ENCODE results near the gene DCUN1D1. TPM values are rescaled to one million over a fixed set of nuclear protein-coding genes. Genes with fewer than 3 reads are reported as not detected.

DCUN1D1 gene
- total and polyA plus RNA-seq, 2 of the 8 experiments (the other 6 are each of a cell fraction or from before 2014, with no cell fraction given) = 6.8 to 70.3 TPM

DNA sequence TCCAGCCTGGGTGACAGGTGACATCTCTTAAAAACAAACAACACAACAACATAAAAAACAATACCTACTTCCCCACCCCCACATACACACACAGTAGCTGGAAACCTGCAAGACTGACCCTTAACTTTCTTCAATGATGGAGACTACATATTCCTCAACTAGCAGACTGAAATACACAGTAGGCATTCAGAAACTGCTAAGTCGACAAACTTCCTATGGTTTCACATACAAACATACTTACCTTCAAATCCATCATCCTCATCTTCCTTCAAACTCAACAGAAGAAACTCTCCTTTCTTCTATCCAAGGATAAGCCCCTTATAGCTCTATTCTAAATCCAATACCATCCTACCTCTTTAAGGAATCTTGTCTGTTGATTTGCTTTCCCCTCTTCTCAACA lies 30.6 kb downstream of the DCUN1D1 start:
- H2AK5ac ChIP-seq (ENCODE audit: low read depth, low read length) = no peak overlapping the region
- DNase-seq (ENCODE audit: low read depth in 1 of 2, low spot score in 2 of 2) (no peak), FAIRE-seq (no peak)
- H3K79me2 ChIP-seq (ENCODE audit: control insufficient read depth in 1 of 2, insufficient read depth in 2 of 2, low read length in 2 of 2) = no peaks in the 10 kb centered on the region
- H3K23me2 ChIP-seq (ENCODE audit: low read depth, low read length) = no peaks in the 10 kb centered on the region
- no peak overlapping the region for H3K56ac ChIP-seq (replicated peaks; ENCODE audit: insufficient read length, low read depth, low read length)
- TF ChIP-seq KDM5A (IDR thresholded peaks at IDR 0.05; ENCODE audit: low read length) (no peak), JUN (IDR thresholded peaks at IDR 0.05; ENCODE audit: low read depth, low read length) (no peak)
- no peak overlapping the region for H2BK120ac ChIP-seq (replicated peaks; ENCODE audit: low read depth, low read length)
- peaks cover 0 to 3% (median 0%) of the 10 kb centered on the region in 4 experiments; a peak in 3 of 7 replicates for H3K4me1 ChIP-seq (replicated peaks in 1 of 4; ENCODE audit: control insufficient read depth in 3 of 4, insufficient read depth in 4 of 4, low read length in 3 of 4)
- no peak overlapping the region for H3K18ac ChIP-seq (ENCODE audit: extremely low read depth, low read length)
- no peaks in the 10 kb centered on the region for H3K27me3 ChIP-seq (replicated peaks in 1 of 4; ENCODE audit: control insufficient read depth in 3 of 4, extremely low read depth in 1 of 4, insufficient read depth in 3 of 4, low read length in 3 of 4)
- H4K20me1 ChIP-seq (replicated peaks in 1 of 2; ENCODE audit: control insufficient read depth in 1 of 2, insufficient read depth in 2 of 2, low read length in 2 of 2) = no peaks in the 10 kb centered on the region
- POLR2A ChIA-PET (ENCODE audit: partially characterized antibody) = interaction anchor here (0.6 kb wide), 1 partner anchor 1418 kb away, joined by 3 read pairs; no protein-coding TSS in a partner anchor
- no peak overlapping the region for H2BK5ac ChIP-seq (ENCODE audit: low read depth, low read length)
- H2BK20ac ChIP-seq (ENCODE audit: low read length) = no peak overlapping the region
- no peak overlapping the region for H3K27ac ChIP-seq (ENCODE audit: low read depth, low read length)
- H2AFZ ChIP-seq (ENCODE audit: low read length) = no peak overlapping the region
- H3K23ac ChIP-seq (ENCODE audit: insufficient read length) = no peak overlapping the region
- H4K8ac ChIP-seq (ENCODE audit: extremely low read depth, insufficient read depth, low read length) = no peak overlapping the region
- no peak overlapping the region for H3K9ac ChIP-seq (replicated peaks in 1 of 4; ENCODE audit: extremely low read depth in 1 of 4, low read depth in 3 of 4, low read length in 3 of 4)
- no peak overlapping the region for H3K14ac ChIP-seq (ENCODE audit: insufficient read length)
- H2BK12ac ChIP-seq (ENCODE audit: low read depth, low read length) = no peak overlapping the region
- no peak overlapping the region for H3K4me2 ChIP-seq (ENCODE audit: insufficient read depth in 1 of 2, low read depth in 2 of 2, low read length in 2 of 2)
- no peak overlapping the region for H3K4ac ChIP-seq (replicated peaks; ENCODE audit: insufficient read length, low read depth, low read length)
- no peak overlapping the region for H4K5ac ChIP-seq (ENCODE audit: insufficient read length, low read depth, low read length)
- H3K4me3 ChIP-seq (ENCODE audit: extremely low read depth in 1 of 4, insufficient read depth in 2 of 4, low read depth in 3 of 4, low read length in 4 of 4) = no peak overlapping the region
- no peak overlapping the region for H4K91ac ChIP-seq (replicated peaks; ENCODE audit: insufficient read length, low read length)
- H3K9me3 ChIP-seq (ENCODE audit: insufficient read depth in 2 of 2, low read depth in 1 of 2, low read length in 1 of 2) = peaks cover 0 to 6% of the 10 kb centered on the region in 2 experiments; a peak in 1 of 4 replicates
- CTCF ChIA-PET (ENCODE audit: partially characterized antibody) = interaction anchor here (0.7 to 2.8 kb wide), 3 partner anchors 10 to 39 kb away, joined by 3 to 6 read pairs (median 5); no protein-coding TSS in a partner anchor
- no peaks in the 10 kb centered on the region for H3K79me1 ChIP-seq (ENCODE audit: low read depth, low read length)
- H2BK15ac ChIP-seq (ENCODE audit: low read length) = no peak overlapping the region
- H3K36me3 ChIP-seq (ENCODE audit: control insufficient read depth in 2 of 4, insufficient read depth in 4 of 4, low read length in 3 of 4) = peaks cover 0 to 27% (median 5%) of the 10 kb centered on the region in 4 experiments; a peak in 4 of 8 replicates
- WGBS, 2 experiments (ENCODE audit: extremely low coverage in 1 of 2, insufficient coverage in 1 of 2, insufficient read length in 1 of 2, insufficient replicate concordance in 2 of 2, low coverage in 1 of 2, low lambda C conversion rate in 2 of 2, missing lambda C conversion rate in 1 of 2) = 95 to 100% methylated on average over 1 of the region's 1 CpG
